A549 (cell line): ENCODE measurements around the gene NBEAL2.

Experiments
- CBX2 ChIP-seq: fragments of 200-600 bp; sonication (generic); IDR thresholded peaks from 2 replicates; pipeline ENCODE4 v1.6.1; 2016; ENCODE audit warnings: low read depth, mild to moderate bottlenecking, borderline replicate concordance
- EHF ChIP-seq: fragments of 250-450 bp; sonication (Bioruptor Pico); IDR thresholded peaks from 2 replicates; pipeline ENCODE4 v1.5.0; 2020; ENCODE audit warnings: mild to moderate bottlenecking
- HOXA7 ChIP-seq: fragments of 250-450 bp; sonication (Bioruptor Pico); IDR thresholded peaks from 2 replicates; pipeline ENCODE4 v1.5.0; 2020; ENCODE audit warnings: mild to moderate bottlenecking, moderate library complexity
- POLR2A ChIP-seq: IDR thresholded peaks from 2 replicates; pipeline ENCODE4 v1.6.1; 2012; ENCODE audit warnings: mild to moderate bottlenecking, low read length
- TF ChIP-seq, protein P1 (sequence below): IDR thresholded peaks from 2 replicates; pipeline ENCODE4 v1.6.1; 2012; ENCODE audit warnings: low read depth, borderline replicate concordance
- TF ChIP-seq, protein P2 (sequence below): fragments of >200 bp; sonication (Bioruptor Twin); formaldehyde crosslinking; IDR thresholded peaks from 3 replicates; pipeline ENCODE4 v1.5.1; 2016

DNA sequence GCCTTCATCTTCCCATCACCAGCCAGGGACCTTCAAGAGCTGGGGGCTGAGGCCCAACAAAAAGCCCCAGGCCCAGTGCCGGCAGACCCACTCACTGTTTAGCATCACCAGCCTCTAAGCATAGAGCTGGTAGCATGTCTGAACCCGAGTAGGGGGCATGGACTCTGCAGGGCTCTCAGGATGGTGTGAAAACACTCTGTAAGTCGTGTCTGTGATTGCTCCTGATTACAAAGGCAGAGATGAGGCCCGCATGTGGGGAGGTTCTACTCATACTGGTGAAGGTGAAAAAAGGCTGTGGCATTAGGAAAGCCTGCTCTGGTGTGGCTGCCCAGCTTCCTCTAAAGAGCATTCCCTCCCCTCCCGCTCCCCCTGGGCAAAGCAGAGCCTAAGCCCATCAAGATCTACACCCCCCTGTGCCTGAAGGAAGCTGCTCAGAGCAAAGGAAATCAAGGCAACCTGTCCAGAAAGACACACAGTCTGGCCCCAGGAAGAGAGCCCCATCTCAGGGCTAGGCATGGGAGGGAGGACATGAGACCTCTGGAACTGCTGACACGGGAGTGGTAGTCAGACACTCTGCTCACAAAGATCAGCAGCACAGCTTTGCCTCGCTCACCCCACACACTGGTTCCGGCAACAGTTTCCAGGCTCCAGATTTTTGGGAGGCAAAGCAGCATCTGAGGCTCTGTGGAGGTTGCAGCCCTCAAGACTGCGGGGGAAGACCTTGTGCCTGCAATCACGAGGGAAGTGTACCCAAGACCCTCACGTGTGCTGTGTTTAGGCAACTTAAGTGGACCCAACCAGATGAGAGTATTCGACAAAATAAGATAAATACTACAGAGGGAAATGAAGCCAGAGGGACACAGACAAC lies 39.7 kb upstream of the NBEAL2 start:
- TF ChIP-seq, protein P1, sequence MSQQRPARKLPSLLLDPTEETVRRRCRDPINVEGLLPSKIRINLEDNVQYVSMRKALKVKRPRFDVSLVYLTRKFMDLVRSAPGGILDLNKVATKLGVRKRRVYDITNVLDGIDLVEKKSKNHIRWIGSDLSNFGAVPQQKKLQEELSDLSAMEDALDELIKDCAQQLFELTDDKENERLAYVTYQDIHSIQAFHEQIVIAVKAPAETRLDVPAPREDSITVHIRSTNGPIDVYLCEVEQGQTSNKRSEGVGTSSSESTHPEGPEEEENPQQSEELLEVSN: no peak
- TF ChIP-seq CBX2 (no peak), POLR2A (no peak), HOXA7 (no peak), EHF (CRISPR knock-in tag) (no peak)
- TF ChIP-seq, protein P2, sequence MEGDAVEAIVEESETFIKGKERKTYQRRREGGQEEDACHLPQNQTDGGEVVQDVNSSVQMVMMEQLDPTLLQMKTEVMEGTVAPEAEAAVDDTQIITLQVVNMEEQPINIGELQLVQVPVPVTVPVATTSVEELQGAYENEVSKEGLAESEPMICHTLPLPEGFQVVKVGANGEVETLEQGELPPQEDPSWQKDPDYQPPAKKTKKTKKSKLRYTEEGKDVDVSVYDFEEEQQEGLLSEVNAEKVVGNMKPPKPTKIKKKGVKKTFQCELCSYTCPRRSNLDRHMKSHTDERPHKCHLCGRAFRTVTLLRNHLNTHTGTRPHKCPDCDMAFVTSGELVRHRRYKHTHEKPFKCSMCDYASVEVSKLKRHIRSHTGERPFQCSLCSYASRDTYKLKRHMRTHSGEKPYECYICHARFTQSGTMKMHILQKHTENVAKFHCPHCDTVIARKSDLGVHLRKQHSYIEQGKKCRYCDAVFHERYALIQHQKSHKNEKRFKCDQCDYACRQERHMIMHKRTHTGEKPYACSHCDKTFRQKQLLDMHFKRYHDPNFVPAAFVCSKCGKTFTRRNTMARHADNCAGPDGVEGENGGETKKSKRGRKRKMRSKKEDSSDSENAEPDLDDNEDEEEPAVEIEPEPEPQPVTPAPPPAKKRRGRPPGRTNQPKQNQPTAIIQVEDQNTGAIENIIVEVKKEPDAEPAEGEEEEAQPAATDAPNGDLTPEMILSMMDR: no peak
